Activated CD4-positive, alpha-beta T cell treated with anti-CD3 and anti-CD28 coated beads, Interleukin-2, amount 50 U/mL, for 48 hours (primary cell): ENCODE data around the gene SLC4A5.

Source experiments
- DNase-seq, 2 experiments: peaks; one replicate each; pipeline ENCODE4 v3.0.0-alpha.2; 2020

Gene SLC4A5, protein sequence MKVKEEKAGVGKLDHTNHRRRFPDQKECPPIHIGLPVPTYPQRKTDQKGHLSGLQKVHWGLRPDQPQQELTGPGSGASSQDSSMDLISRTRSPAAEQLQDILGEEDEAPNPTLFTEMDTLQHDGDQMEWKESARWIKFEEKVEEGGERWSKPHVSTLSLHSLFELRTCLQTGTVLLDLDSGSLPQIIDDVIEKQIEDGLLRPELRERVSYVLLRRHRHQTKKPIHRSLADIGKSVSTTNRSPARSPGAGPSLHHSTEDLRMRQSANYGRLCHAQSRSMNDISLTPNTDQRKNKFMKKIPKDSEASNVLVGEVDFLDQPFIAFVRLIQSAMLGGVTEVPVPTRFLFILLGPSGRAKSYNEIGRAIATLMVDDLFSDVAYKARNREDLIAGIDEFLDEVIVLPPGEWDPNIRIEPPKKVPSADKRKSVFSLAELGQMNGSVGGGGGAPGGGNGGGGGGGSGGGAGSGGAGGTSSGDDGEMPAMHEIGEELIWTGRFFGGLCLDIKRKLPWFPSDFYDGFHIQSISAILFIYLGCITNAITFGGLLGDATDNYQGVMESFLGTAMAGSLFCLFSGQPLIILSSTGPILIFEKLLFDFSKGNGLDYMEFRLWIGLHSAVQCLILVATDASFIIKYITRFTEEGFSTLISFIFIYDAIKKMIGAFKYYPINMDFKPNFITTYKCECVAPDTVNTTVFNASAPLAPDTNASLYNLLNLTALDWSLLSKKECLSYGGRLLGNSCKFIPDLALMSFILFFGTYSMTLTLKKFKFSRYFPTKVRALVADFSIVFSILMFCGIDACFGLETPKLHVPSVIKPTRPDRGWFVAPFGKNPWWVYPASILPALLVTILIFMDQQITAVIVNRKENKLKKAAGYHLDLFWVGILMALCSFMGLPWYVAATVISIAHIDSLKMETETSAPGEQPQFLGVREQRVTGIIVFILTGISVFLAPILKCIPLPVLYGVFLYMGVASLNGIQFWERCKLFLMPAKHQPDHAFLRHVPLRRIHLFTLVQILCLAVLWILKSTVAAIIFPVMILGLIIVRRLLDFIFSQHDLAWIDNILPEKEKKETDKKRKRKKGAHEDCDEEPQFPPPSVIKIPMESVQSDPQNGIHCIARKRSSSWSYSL

DNA sequence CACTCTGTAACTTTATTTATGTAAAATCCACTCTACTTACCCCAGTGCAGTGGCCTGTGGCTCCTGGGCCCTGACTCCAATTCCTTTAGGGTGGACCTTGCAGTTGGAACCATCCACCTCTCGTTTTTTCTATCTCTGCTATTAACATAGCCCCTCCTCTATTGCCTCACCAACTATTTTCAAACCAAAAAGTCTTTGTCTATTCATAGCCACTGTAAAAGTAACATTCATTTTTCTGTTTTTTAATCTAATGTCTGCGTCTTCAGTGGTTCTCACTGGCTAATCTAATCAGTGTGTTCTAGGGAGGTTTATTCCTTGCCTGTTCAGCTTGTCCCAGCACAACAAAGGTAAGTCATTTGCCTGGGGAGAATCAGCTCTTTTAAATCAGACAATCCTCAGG is at the start of gene SLC4A5:
SLC4A5 (minus strand) TSS at position 101 of the 400 bp plus-strand sequence. CDS start 28,393 bp downstream, outside the sequence.
- DNase-seq, result no peak

DNA sequence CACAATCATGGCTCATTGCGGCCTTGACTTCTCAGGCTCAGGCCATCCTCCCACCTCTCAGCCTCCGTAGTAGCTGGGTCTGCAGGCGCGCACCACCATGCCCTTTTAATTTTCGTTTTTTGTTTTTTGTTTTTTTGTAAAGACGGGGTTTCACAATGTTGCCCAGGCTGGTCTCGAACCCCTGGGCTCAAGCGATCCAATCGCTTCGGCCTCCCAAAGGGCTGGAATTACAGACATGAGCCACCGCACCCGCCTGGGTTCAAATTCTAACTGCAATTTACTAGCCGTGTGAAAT is 49.2 kb upstream of the SLC4A5 start:
- no peak for DNase-seq

DNA sequence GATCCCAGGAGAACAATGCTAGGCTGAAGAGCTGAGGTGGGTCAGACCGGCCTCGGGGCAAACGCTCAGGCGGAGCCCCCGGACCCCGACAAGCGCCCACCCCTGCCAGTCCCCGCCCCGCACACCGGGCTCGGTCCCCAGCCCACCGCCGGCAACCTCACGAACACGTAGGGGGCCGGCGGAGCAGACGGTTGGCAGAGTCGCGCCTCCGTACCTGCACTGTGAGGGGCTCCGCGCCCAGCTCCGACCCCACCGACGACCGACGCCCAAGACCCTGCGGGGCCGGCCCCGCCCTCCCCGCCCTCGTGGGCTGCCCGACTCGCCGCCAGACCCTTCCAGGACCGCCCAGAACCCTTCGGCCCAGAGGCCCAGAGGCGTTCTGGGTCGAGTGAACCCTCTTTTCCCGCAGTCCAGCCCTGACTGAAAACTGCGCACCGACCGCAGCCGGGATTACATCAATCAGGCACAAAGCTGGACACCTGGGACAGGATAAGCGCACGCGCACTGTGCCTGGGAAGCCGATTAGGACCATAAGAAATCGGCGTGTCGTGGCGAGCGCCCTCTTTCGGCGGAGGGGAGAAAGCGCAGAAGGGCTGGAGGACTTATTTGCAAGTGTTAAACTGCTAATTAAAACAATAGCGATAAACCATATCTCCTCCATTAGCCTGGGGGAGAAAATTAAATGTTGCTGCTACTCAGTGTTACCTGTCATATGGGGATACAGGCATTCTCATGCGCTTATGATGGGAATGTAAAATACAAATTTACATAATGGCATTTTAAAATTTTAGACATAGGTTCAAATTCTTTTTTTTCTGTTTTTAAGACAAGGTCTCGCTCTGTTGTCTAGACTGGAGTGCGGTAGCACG is 48.6 kb upstream of the SLC4A5 start:
- DNase-seq, result peak; percentile 95

DNA sequence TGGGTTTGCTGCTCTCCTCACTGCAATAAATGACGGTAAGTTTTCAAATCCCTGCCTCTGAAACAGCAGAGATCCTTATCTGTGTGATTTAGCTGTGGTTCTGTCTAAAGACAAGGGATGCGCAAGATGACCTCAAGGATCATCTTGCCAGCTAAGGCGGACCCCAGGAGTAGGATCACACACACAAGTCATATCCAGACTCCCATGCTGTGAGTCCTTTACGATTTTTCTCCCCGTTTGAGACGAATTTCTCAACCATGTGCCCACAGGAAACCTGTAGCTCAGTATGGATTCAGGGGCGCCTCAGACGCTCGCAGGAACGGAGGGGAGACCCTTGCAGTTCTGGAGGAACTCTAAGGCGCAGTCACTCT is 48.0 kb upstream of the SLC4A5 start:
- no peak for DNase-seq

DNA sequence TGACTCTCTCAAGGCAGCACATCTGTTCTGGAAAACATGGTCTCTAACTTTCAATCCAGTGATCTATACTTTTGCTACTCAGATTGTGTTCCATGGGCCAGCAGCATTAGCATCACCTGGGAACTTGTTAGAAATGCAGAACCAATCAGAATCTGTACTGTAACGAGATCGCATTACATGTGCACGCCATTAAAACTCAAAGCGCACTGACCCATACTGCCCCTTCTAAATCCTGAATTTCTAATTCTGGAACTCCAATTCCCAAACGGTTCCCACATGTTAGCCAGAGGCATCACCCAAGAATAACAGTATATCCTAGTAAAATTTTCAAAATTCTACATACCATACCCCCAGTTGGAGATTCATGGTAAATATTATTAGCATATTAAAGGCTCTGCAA is 47.4 kb upstream of the SLC4A5 start:
- no peak for DNase-seq

DNA sequence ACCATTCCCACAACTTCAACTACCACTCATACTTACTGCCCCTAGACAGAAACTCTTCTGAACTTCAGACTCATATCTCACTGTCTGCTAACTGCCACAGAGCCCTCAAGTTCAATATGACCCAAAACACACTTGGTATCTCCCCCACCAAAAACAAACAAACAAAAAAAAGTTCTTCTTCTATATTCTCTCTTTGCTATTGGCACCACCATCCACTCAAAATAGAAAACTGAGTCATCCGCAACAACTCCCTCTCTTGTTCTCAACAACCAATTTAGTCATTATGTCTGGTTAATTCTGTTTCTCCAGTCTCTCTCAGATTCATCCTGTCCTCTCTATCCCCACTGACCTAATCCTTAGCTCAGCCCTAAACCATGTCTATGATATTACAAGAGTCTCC is 44.1 kb upstream of the SLC4A5 start:
- no peak for DNase-seq

DNA sequence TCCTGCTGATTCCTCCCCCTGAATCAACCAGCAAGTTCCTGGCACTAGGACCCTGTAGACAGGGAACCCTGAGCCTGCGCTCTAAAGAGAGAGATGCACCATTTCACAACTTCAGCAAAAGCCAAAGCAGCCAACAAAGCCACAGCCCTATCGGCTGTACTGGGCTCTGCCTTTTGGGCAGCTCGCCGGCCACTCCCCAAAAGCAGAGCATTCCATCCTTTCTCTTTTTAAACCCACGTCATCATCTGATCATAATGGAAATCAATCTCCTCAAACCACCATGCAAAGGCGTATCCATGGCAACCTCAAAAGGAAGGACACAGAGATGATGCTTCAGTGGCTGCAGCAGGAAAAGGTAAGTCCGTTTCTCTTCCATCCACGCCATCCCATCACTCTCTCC is 42.2 kb upstream of the SLC4A5 start:
- no peak for DNase-seq

DNA sequence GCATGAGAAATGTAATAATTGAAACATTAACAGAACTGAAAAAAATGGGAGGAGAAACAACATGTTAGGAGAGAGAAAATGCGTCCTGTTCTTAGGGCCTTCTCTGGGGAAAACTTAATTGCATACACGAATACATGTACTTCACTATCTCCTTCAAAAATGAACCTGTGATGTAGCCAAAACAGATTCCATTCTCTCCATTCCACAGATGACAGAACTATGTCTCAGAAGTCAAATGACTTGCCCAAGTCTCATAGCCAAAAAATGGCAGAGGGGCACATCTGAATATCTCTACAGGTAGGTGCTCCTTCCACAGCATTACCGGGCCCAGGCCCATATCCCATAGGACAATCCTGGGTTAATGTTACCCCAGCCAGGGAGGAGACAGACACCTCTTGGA is 40.8 kb upstream of the SLC4A5 start:
- DNase-seq, result no peak

DNA sequence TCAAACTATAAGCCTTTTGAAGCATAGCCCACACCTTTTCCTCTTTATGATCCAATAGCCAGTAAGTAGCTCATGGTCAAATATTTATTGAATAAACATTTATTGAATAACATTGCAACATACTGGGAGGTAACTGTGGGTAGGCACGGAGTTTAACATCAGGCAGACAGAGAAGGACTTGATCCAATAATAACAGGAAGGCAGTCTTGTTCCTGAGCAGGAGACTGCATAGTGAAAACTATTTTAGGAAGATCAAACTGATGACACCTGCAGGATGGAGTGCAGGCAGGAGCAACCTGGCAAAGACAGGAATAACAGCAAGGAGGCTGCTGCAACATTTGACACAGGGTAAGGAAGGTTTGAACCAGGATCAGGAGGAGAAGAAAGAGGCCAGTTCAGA is 40.0 kb upstream of the SLC4A5 start:
- DNase-seq, result no peak

DNA sequence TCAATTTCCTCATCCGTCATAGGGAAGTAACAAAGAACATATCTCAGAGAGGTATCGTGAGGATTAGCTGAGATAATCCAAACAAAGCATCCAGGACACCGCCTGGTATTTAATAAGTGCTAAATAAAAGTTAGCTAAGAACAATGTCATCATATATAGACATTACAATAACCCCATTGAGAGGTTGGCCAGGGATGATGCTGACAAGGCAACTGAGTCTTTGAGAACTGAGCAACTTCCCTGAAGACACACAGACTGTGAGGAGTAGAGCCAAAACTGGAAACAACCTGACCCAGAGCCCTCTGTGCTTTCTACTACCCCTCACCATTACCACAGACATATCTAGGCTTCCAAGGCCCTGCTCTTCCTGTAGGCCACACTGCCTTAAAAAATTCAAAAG is 38.5 kb upstream of the SLC4A5 start:
- DNase-seq, result no peak

DNA sequence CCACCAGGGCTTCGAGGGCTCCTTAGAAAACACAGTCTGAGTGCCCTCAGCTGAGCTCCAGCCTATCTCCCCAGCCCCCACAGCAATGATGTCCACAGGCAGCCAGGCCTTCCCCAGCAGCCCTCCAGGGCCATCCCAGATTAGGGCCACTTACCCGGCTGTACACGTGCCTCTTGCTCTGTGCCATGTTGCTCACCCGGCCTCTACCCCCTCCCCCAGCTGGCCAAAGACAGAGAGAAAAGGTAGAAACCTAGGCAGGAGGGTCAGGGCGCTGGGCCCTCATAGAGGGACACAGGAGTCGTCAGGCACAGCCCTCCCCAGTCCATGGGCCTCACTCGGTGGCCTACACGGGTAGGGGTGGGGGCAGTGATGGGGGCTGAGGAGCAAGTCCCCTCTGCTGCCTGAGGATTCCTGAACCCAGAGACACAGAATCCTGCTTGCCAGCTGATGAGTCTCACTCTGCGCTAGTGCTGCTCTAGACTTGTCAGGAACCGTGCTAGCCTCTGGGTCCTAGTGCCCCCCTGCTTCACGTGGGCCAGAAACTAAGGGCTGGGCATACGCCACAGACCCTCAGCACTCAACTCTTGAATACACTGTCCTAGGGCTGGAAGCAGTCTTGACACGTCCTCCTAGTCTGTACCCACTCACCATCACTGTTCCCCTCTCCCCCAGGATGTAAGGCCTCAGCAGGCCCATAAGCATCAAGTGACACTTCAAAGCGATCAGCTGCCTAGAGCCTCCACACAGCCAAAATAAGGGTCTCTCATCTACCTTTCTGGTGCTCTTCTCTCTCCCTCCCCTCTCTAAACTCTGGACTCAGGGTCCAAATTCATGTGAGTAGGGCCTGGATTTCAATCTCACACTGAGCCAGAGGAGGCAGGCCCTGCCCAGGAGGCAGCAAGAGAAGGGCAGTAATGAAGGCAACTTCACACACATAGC is 36.9 kb upstream of the SLC4A5 start, which contains the start of gene DCTN1:
DCTN1 (minus strand) TSS at position 461 of the 939 bp plus-strand sequence; CDS start at position 187, 274 bp downstream.
- peak; percentile 7 to 19 for DNase-seq

DNA sequence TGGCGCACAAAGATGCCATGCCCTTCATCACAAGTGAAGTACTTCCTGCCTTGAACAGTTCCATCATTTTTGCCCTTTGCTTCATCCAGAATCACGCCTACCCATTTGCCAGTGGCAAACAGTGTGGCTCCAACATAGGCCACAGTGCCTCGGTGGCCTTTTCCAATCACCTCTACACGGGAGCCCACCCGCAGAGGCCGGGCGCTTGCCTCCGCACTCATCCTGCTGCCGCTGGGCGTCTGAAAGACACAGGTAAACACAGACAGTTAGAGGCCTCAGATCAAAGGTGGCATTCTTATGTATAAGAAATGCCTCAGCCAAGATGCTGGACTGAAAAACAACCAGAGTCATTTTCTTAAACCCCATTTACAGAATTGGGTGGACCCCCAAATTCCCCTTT is 34.8 kb upstream of the SLC4A5 start:
- DNase-seq, result no peak

DNA sequence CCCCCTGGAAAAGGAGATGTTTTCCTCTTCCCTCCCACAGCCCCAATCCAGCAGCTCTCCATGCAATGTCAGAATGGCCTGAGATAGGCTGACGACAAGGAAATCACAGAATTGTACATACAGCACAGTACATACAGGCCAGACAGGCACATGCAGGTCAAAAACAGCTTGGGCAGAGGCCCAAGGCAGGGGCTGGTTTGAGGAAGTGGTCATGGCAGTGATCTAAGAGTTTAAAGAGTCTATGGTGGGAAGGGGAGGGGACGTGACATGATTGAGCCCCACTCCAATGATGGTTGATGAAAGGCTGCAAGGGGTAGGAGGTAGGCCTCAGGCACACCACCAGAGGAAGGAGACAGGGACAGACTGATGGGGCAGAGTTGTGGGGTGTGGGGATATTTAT is 32.6 kb upstream of the SLC4A5 start:
- DNase-seq, result no peak

DNA sequence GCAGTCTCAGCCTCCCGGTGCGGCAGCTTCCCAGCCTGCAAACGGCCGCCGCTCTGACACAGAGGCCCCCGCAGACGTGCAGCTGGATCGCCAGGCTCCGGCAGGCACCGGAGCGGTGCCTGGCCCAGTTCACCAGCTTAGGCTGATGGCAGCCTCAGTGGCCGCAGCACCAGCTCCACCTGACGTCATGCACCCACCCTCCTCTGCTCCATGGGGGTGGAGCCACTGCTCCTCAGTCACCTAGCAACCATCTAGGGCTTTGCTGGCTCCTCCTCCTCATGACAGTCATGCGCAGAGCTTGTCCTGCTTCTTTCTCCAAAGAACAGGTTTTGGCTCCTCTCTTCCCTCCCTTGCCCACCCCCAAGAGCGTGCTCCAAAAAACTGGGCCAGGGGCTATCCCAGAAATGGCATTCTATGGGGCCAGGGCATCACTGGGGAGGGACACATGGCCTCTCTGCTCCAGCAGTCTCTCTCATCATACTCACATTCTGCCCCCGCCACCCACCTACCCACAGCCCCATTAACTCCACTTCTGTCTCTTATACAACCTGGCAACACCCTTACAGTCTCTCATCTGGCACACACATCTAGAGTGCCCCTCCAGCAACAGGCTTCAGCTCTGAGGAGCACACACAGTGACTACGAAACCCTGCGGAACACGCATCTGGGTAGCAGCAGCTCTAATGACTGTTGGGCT is 31.4 kb upstream of the SLC4A5 start:
- no peak for DNase-seq

DNA sequence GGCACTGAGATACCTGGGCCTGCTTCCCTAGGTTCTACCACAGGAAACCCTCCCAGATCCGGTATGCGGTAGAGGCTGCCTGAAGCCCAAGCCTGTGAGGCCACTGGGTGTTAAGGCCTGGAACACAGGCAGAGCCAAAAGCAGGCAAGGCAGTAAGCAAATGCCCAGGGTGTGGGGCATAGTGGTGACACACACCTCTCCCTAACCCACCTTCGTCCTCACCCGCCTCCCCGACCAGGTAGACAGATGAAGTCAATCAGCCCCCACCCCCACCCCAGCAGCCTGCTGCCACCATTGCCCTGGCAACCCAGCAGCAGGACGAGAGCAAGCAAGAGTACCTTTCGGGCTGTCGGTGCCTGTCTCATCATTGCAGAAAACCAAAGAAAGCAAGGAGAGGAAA is 30.8 kb upstream of the SLC4A5 start:
- DNase-seq, result no peak

DNA sequence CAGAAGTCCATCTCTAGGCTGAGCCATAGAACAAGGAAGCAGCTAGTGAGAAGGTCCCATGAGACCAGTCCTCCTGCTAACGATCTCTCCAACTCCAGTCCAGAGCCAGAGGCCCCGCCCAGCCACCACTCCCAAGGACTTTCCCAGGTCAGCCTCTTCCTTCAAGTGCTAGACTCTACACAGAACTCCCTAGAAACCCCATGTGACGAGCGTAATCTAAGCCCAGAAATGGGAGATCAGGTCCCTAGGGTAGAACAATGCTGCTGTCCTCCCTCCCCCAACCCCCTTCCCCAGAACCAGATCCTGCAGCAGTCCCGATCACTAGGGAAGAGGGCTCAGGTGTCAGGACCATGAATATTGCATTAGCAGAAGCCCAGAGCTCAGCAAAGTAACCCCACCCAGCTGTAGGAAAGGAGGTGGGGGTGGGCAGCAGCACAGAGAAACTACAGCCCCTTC is 30.0 kb upstream of the SLC4A5 start:
- DNase-seq, result no peak

DNA sequence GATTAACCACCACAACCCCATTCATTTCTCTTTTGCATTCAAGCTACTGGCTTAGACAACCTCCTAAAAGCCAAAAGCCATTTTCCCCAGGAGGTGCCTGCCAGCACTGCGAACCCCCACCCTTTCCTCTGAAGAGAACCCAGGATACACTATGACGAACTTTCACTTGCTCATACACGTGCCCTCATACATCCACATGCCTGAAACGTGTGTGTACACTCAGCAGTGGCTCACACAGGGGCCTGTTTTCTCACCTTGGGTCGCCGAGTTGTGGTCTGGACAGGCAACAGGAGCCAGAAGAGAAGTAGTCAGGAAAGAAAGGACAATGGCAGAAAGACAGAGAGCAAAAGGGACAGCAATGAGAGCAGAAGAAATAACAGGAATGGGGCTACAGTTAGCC is 29.5 kb upstream of the SLC4A5 start:
- DNase-seq, result no peak

DNA sequence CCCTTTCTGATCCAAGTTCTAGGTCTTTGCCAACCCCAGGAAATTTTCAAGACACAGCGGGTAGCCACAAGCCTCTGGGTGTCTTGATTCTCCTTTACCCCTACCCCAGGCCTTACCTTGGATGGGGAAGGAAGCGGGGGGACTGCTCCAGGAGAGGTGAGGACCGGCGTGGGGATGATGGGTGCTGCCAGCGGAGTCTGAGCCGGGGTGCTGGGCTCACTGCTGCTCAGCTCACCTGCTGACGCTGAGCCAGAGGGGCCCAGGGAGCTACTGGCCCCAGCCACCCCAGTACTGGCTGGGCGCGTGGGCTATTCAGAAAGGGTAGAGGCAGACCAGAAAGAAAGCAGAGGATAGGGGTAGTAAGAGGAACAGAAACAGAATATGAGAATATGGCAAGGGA is 28.2 kb upstream of the SLC4A5 start:
- DNase-seq, result no peak

DNA sequence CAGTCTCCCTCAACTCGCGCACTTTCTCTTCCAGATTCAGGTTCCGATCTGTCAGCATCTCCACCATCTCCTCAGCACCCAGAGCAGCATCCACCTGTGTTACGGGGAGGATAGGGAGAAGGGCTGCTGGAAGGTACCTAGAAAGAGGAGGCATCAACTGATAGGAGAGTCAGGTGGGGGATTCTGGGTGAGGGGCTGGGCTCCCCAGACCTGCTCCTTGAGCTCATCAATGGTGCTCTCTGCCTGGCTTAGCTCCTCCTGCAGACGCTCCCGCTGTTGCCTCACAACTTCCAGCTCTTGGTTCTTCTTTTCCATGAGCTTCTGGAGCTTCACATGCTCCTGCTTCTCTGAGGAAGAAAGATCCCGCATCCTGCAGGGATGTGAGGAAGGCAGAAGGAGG is 26.8 kb upstream of the SLC4A5 start:
- DNase-seq, result no peak

DNA sequence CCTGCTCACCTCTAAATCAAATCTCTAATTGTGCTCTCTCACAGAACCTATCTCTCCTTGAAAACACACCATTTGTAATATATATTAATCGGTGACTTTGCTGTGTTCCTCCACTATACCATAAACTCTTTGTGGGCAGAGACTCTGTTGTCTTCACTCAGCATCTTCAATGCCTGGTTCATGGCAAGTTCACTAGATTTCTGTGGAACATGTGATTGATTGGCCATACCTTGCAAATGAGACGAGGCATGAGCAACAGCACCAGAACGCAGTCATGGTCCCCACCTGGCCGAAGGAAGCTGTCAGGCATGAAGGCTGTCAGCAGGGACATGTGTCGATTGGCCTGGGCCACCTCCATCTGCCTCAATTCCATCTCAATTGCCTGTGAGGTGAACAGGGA is 25.3 kb upstream of the SLC4A5 start:
- no peak for DNase-seq

DNA sequence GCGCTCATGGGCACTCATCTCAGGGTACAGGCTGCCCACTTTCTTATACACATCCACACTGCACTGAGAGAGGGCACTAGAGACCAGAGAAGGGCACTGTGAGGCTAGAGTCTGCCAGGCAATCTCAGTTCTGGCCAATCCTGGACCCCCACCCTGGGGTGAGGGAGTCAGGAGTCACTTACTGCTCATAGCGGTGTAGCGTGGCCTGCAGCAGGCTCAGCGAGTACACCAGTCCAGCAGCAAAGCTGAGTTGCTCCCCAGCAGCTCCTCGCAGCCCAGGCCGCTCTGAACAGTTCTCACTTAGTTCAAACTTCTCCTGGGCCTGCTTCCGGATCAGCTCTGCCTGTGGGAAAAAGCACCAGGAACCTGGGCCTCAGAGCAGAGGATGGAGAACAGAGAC is 24.6 kb upstream of the SLC4A5 start:
- DNase-seq, result no peak
